ENCODE measurements around the gene SORD.

- no peak for TF ChIP-seq CTCF (conservative IDR thresholded peaks at IDR 0.05)
- TF ChIP-seq ZFX (IDR thresholded peaks at IDR 0.05): no peak
Observed at GRCh38 chr15:45123397-45123796, 100.4 kb downstream of the SORD start.
